SK-N-SH treated with all-trans-retinoic acid at 6 μM for 48 hours (cell line): ENCODE results near the gene CCND2.

Experiments used
- RARB ChIP-seq: fragments of 250-450 bp; sonication (Bioruptor Pico); IDR thresholded peaks from 2 replicates; pipeline ENCODE4 v1.8.0; 2021; ENCODE audit warnings: mild to moderate bottlenecking, moderate library complexity
- SNAI2 ChIP-seq: fragments of 250-450 bp; sonication (Bioruptor Pico); IDR thresholded peaks from 2 replicates; pipeline ENCODE4 v1.5.0; 2020; ENCODE audit warnings: mild to moderate bottlenecking, moderate library complexity
- TOX ChIP-seq: fragments of 250-450 bp; sonication (Bioruptor Pico); IDR thresholded peaks from 2 replicates; pipeline ENCODE4 v1.8.0; 2021; ENCODE audit warnings: mild to moderate bottlenecking, moderate library complexity, borderline replicate concordance
- ZNF565 ChIP-seq: fragments of 450-650 bp; formaldehyde crosslinking; conservative IDR thresholded peaks from 2 replicates; pipeline ENCODE4 v1.5.0; 2020; ENCODE audit warnings: low read depth, mild to moderate bottlenecking, moderate library complexity
- ZNF70 ChIP-seq: fragments of 450-650 bp; formaldehyde crosslinking; IDR thresholded peaks from 2 replicates; pipeline ENCODE4 v1.5.0; 2020; ENCODE audit warnings: mild to moderate bottlenecking, moderate library complexity
- TF ChIP-seq, protein P1 (sequence below): fragments of 250-450 bp; sonication (Bioruptor Pico); IDR thresholded peaks from 2 replicates; pipeline ENCODE4 v1.8.0; 2020; ENCODE audit warnings: mild to moderate bottlenecking, moderate library complexity, borderline replicate concordance
- TF ChIP-seq, protein P2 (sequence below): fragments of 250-450 bp; sonication (Bioruptor Pico); IDR thresholded peaks from 2 replicates; pipeline ENCODE4 v1.5.1; 2020; ENCODE audit warnings: low read depth, mild to moderate bottlenecking, moderate library complexity
- TF ChIP-seq, protein P3 (sequence below): fragments of 250-450 bp; sonication (Bioruptor Pico); IDR thresholded peaks from 2 replicates; pipeline ENCODE4 v1.5.0; 2020; ENCODE audit warnings: mild to moderate bottlenecking, moderate library complexity

DNA sequence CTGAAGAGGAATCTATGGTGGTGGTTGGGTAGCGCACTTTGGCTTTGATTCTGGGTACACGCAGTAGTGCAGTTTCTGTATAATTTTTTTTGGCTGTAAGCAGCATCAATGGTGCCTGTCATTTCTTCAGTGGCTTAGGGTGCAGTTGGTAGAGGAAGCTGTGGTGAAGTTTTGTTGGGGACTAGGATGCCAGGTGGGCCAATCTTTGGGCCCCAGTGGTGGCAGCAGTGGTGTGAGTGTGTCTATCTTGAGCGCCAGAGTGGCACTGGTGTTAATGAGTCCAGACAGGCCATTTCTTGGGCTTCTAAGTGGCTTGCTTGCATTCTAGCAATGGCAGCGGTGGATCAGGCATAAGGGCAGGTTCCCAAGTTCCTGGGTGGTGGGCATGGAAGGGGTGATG is 33.8 kb upstream of the CCND2 start:
- TF ChIP-seq, protein P1, sequence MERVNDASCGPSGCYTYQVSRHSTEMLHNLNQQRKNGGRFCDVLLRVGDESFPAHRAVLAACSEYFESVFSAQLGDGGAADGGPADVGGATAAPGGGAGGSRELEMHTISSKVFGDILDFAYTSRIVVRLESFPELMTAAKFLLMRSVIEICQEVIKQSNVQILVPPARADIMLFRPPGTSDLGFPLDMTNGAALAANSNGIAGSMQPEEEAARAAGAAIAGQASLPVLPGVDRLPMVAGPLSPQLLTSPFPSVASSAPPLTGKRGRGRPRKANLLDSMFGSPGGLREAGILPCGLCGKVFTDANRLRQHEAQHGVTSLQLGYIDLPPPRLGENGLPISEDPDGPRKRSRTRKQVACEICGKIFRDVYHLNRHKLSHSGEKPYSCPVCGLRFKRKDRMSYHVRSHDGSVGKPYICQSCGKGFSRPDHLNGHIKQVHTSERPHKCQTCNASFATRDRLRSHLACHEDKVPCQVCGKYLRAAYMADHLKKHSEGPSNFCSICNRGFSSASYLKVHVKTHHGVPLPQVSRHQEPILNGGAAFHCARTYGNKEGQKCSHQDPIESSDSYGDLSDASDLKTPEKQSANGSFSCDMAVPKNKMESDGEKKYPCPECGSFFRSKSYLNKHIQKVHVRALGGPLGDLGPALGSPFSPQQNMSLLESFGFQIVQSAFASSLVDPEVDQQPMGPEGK (CRISPR knock-in tag), result no peak
- TF ChIP-seq SNAI2 (CRISPR knock-in tag), result no peak
- TF ChIP-seq, protein P2, sequence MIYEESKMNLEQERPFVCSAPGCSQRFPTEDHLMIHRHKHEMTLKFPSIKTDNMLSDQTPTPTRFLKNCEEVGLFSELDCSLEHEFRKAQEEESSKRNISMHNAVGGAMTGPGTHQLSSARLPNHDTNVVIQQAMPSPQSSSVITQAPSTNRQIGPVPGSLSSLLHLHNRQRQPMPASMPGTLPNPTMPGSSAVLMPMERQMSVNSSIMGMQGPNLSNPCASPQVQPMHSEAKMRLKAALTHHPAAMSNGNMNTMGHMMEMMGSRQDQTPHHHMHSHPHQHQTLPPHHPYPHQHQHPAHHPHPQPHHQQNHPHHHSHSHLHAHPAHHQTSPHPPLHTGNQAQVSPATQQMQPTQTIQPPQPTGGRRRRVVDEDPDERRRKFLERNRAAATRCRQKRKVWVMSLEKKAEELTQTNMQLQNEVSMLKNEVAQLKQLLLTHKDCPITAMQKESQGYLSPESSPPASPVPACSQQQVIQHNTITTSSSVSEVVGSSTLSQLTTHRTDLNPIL (CRISPR knock-in tag), result no peak
- no peak for TF ChIP-seq ZNF565 (CRISPR knock-in tag)
- TF ChIP-seq RARB (CRISPR knock-in tag), result no peak
- no peak for TF ChIP-seq ZNF70 (CRISPR knock-in tag)
- TF ChIP-seq, protein P3, sequence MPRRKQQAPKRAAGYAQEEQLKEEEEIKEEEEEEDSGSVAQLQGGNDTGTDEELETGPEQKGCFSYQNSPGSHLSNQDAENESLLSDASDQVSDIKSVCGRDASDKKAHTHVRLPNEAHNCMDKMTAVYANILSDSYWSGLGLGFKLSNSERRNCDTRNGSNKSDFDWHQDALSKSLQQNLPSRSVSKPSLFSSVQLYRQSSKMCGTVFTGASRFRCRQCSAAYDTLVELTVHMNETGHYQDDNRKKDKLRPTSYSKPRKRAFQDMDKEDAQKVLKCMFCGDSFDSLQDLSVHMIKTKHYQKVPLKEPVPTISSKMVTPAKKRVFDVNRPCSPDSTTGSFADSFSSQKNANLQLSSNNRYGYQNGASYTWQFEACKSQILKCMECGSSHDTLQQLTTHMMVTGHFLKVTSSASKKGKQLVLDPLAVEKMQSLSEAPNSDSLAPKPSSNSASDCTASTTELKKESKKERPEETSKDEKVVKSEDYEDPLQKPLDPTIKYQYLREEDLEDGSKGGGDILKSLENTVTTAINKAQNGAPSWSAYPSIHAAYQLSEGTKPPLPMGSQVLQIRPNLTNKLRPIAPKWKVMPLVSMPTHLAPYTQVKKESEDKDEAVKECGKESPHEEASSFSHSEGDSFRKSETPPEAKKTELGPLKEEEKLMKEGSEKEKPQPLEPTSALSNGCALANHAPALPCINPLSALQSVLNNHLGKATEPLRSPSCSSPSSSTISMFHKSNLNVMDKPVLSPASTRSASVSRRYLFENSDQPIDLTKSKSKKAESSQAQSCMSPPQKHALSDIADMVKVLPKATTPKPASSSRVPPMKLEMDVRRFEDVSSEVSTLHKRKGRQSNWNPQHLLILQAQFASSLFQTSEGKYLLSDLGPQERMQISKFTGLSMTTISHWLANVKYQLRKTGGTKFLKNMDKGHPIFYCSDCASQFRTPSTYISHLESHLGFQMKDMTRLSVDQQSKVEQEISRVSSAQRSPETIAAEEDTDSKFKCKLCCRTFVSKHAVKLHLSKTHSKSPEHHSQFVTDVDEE, result no peak
- no peak for TF ChIP-seq TOX
